HepG2 (cell line): ENCODE data around the gene MNAT1. TPM values are rescaled to one million over a fixed set of nuclear protein-coding genes. Genes with fewer than 3 reads are reported as not detected.
A peak's percentile ranks its signal among the peaks of the same experiment; 100 is the strongest.

Experiments used
- CEBPZ ChIP-seq: IDR thresholded peaks from 2 replicates; pipeline ENCODE4 v1.6.1; 2012; ENCODE audit warnings: low read length, improper control_type of control experiment
- FOXA3 ChIP-seq: IDR thresholded peaks from 2 replicates; pipeline ENCODE4 v1.6.1; 2016; ENCODE audit warnings: missing genetic modification reagents, missing compliant biosample characterization
- FOXK2 ChIP-seq: fragments of 450-650 bp; IDR thresholded peaks from 2 replicates; pipeline ENCODE4 v1.6.1; 2016
- GABPB1 ChIP-seq: IDR thresholded peaks from 2 replicates; pipeline ENCODE4 v1.6.1; 2016; ENCODE audit warnings: mild to moderate bottlenecking, missing genetic modification reagents, moderate library complexity, missing compliant biosample characterization
- KAT8 ChIP-seq: IDR thresholded peaks from 2 replicates; pipeline ENCODE4 v1.6.1; 2016; ENCODE audit warnings: missing genetic modification reagents, missing compliant biosample characterization
- NFKBIZ ChIP-seq: IDR thresholded peaks from 2 replicates; pipeline ENCODE4 v1.6.1; 2018; ENCODE audit warnings: missing genetic modification reagents, missing compliant biosample characterization
- PRDM10 ChIP-seq: sonication (generic); formaldehyde crosslinking; IDR thresholded peaks from 2 replicates; pipeline ENCODE4 v1.4.0; 2020; ENCODE audit warnings: low read depth, missing genetic modification reagents
- SMARCE1 ChIP-seq: fragments of 450-650 bp; IDR thresholded peaks from 2 replicates; pipeline ENCODE4 v1.6.1; 2017; ENCODE audit warnings: borderline replicate concordance
- SRF ChIP-seq: IDR thresholded peaks from 2 replicates; pipeline ENCODE4 v1.6.1; 2011; ENCODE audit warnings: mild to moderate bottlenecking, low read depth, low read length, moderate library complexity
- THAP7 ChIP-seq: sonication (generic); formaldehyde crosslinking; IDR thresholded peaks from 2 replicates; pipeline ENCODE4 v1.8.1; 2023; ENCODE audit warnings: mild to moderate bottlenecking, missing genetic modification reagents
- YY1 ChIP-seq: IDR thresholded peaks from 2 replicates; pipeline ENCODE4 v1.6.1; 2011; ENCODE audit warnings: low read length, low read depth, moderate library complexity, mild to moderate bottlenecking; ENCODE audit not compliant: insufficient read depth, insufficient replicate concordance
- ZBTB39 ChIP-seq: sonication (generic); formaldehyde crosslinking; IDR thresholded peaks from 2 replicates; pipeline ENCODE4 v1.5.0; 2020; ENCODE audit warnings: missing genetic modification reagents
- ZNF230 ChIP-seq: sonication (generic); formaldehyde crosslinking; IDR thresholded peaks from 2 replicates; pipeline ENCODE4 v1.4.0; 2020; ENCODE audit warnings: mild to moderate bottlenecking, missing genetic modification reagents
- ZNF234 ChIP-seq: sonication (generic); formaldehyde crosslinking; conservative IDR thresholded peaks from 2 replicates; pipeline ENCODE4 v1.5.1; 2020; ENCODE audit warnings: mild to moderate bottlenecking, missing genetic modification reagents
- ZNF563 ChIP-seq: sonication (generic); formaldehyde crosslinking; IDR thresholded peaks from 2 replicates; pipeline ENCODE4 v1.8.0; 2022; ENCODE audit warnings: mild to moderate bottlenecking, moderate library complexity, missing genetic modification reagents
- ZXDC ChIP-seq: sonication (generic); formaldehyde crosslinking; IDR thresholded peaks from 2 replicates; pipeline ENCODE4 v1.5.0; 2020; ENCODE audit warnings: mild to moderate bottlenecking, missing genetic modification reagents
- polyA plus RNA-seq, 8 experiments: library from polyadenylated mRNA; depleted of rRNA in 3 of 8; stranded (reverse) in 7 of 8; unstranded in 1 of 8; fragments of >200 nt; fragmentation: Illumina TruSeq in 4 of 8; extraction: Trizol in 4 of 8; gene quantifications; 2 replicates each; pipeline versions ENCODE4 v1.2.1 to v1.2.3, GENCODE V29; 2011 to 2016; ENCODE audit warnings: low read depth in 4 of 8, missing spikeins in 1 of 8, mixed read lengths in 1 of 8; ENCODE audit not compliant: insufficient read depth in 1 of 8
- total RNA-seq, 5 experiments: library from RNA; depleted of rRNA; stranded (reverse); fragments of >200 nt; fragmentation: Illumina TruSeq; extraction: Trizol; gene quantifications; 2 replicates each; pipeline ENCODE4 v1.2.3, GENCODE V29; 2016; ENCODE audit warnings: low read depth in 1 of 5

The MNAT1 gene
- total and polyA plus RNA-seq, 2 of the 13 experiments (the other 11 are each of a cell fraction or from before 2014, with no cell fraction given) = 49.2 to 94.8 TPM

GRCh38 chr14:60691383-60692113, 43.0 kb upstream of the MNAT1 start (continued):
- no peak for TF ChIP-seq SMARCE1
- no peak for TF ChIP-seq NFKBIZ (CRISPR knock-in tag)
- TF ChIP-seq FOXA3 = peak; percentile 40; the same call in 1 of the 2 replicates
- no peak for TF ChIP-seq ZNF230 (CRISPR knock-in tag)
- no peak for TF ChIP-seq ZXDC (CRISPR knock-in tag)
- no peak for TF ChIP-seq CEBPZ
- no peak for TF ChIP-seq FOXK2
- no peak for TF ChIP-seq THAP7
- no peak for TF ChIP-seq GABPB1
- no peak for TF ChIP-seq PRDM10
- TF ChIP-seq YY1 = no peak
- TF ChIP-seq ZNF563 = no peak
- TF ChIP-seq ZBTB39 (CRISPR knock-in tag) = no peak
- peak; percentile 56; the same call in 1 of the 2 replicates for TF ChIP-seq KAT8 (CRISPR knock-in tag)
- TF ChIP-seq SRF = 0 out of 2 replicates have a peak, but pooled peaks have one; percentile 17
- no peak for TF ChIP-seq ZNF234
